ENCODE results near the gene MET.

GRCh38 chr7:116631676-116632075 is 40.3 kb upstream of the MET start:
- TF ChIP-seq CTCF (IDR thresholded peaks at IDR 0.05; ENCODE audit: insufficient read depth, low read length, poor library complexity, severe bottlenecking), result no peak
- TF ChIP-seq EZH2phosphoT487 (conservative IDR thresholded peaks at IDR 0.05; ENCODE audit: low read length), result no peak

Measured in SU-DHL-6 (cell line).